GM19099 (cell line): ENCODE measurements around the gene SLC16A10.

Experiments
- POLR2A ChIP-seq: IDR thresholded peaks from 3 replicates; pipeline ENCODE4 v1.6.1; 2011; ENCODE audit warnings: low read depth; ENCODE audit not compliant: insufficient read length; ENCODE audit errors: extremely low read depth

SLC16A10 gene

DNA sequence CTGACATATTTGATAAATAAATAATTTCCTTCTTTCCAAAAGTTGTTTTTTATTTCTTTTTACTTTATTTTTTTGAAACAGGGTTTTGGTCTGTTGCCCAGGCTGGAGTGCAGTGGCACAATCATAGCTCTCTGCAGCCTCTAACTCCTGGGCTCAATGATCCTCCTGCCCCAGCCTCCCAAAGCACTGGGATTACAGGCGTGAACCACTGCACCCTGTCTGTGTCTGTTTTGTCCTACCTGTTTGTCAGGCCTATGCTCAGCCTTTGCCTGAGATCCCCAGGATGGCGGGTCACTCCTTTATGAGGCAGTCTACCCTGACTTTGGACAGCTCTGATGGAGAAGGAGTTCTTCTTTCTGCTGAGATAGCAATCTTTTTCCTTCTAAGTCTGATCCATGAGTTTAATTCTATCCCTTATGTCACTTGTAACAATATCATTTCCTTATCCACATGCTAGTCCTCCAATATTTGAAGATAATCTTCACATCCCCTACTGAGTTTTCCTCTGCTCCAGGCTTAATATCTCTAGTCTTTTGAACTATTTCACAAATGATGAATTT, 14.4 kb upstream of the SLC16A10 start:
- no peak for TF ChIP-seq POLR2A

DNA sequence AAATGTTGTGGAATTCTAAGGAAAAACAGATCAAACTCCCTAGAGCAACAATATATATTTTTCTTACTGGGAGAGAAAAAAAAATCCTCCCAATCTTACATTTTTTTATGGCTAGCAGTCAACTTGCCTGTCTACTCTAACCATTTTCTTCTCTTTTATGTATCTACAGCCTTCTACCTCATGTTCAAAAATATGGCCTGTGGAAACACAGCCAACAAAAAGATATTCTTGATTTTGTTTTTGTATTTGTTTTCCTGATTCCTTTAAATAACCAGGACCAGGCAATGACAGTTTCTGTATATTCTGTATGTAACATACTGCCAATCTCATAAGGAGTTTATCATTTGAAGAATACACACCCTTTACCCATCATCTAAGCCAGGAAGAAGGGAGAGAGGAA, 13.0 kb upstream of the SLC16A10 start:
- TF ChIP-seq POLR2A, result no peak

DNA sequence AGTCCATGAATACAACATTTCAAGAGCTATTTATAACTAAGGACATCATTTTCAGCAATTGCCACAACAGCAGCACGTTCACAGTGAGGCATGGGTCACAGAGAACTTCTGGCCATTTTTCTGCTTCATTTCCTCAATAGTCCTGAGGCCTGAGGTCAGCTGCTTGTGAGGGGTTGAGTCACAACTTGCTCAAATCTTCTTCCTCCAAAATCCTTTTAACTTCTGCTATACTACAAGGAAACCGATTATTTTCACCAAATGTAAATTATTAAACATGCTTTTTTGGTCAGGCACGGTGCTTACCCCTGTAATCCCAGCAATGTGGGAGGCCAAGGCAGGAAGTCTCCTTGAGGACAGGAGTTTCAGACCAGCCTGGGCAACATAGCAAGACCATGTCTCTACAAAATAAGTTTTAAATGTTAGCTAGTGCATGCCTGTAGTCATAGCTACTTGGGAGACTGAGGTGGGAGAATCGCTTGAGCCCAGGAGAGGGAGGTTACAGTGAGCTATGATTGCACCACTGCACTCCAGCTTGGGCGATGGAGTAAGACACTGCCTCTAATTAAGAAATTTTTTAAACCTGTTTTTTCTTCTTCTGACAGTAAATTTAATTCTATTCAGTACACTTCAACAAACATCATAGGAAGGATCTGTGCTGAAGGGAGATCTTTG, 11.1 kb upstream of the SLC16A10 start:
- TF ChIP-seq POLR2A, result no peak

DNA sequence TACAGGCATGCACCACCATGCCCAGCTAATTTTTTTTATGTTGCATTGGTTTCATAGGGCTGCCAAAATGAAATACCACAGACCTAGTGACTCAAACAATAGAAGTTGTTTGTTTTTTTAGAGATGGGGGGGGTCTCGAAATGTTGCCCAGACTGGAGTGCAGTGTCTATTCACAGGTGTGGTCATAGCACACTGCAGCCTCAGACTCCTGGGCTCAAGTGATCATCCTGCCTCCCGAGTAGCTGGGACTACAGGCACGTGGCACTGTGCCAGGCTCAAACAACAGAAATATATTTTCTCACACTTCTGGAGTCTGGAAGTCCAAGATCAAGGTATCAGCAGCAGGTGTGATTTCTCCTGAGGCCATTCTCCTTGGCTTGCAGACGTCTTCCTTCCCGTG, 6.6 kb upstream of the SLC16A10 start:
- no peak for TF ChIP-seq POLR2A

DNA sequence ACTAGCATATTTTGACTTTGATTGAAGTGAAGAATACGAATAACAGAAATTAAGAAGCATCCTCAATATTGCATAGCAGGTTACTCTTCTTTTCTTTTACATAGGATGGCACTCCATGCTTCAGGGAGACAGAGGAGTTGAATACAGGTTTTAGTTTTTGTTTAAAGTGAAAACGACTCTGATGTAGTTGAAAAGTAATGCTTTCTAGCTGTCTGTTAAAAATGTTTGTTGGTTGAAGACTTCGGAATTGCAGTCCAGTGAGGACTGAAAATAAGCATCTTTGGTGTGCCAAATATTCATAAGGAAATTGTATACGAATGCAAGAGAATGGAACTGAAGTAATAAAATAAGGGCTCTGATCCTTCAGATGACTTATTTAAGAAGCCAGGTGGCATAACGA, 618 bp upstream of the SLC16A10 start:
- TF ChIP-seq POLR2A, result no peak

DNA sequence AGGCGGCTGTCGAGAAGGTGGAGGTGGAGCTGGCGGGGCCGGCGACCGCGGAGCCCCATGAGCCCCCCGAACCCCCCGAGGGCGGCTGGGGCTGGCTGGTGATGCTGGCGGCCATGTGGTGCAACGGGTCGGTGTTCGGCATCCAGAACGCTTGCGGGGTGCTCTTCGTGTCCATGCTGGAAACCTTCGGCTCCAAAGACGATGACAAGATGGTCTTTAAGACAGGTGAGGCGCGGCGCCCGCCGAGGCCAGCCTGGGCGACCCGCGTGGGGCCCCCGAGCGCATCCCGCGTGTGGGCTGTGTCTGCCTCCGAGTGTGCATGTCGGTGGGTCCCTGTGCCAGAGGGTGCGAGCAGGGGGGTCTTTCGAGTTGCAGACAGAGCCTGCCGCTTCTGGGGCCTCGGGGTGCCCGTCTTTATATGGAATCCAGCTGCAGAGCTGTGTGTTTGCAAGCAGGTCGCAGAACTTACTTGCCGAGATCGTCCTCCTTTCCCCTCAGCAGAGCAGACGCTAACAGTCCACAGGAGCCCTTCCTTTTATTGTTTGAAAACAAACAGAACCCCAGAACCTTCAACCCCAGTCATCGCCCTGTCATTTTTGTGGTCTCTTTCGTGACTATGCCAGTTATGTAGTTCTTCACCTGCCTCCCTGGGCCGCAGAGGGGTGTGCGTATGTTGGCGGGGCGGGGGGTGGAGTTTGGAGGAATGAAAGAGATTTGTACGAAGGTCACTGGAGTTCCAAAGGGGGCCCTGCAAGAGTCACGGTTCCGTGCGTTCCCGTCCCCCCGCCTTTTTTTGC, 766 bp downstream of the SLC16A10 start:
- no peak for TF ChIP-seq POLR2A

DNA sequence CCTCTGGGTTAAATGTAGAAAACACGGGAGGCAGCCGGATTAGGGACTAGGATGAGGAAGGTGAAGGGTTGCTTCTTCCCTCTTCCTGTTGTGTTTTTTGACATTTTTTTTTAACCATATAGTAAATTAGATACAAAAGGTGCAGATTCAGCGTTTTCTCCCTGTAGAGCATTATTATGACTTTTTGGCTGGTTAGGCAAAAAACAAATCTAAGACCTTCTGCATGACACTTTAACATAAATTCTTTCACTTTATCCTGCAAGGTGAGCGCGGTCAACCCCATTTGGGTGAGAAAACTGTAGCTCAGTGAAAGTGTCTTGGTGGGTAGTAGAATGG, 1.3 kb downstream of the SLC16A10 start:
- TF ChIP-seq POLR2A, result no peak

DNA sequence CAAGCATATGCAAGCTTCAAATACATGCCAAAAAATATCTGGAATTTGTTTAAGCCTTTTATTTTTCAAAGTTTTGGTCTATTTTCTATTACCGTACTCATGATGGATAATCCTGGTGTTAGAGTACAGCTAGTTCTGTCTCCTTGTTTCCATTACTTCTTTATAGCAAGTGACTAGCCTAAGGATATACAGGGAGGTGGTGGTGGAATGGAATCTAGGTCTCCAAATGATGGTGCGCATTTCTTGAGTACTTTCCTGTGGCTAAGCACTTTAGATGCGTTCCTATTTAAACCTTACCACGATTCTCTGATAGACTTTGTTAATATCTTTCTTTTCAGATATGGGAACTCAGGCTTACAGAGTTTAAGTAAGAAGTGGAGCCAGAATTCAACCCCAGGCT, 3.5 kb downstream of the SLC16A10 start:
- no peak for TF ChIP-seq POLR2A

DNA sequence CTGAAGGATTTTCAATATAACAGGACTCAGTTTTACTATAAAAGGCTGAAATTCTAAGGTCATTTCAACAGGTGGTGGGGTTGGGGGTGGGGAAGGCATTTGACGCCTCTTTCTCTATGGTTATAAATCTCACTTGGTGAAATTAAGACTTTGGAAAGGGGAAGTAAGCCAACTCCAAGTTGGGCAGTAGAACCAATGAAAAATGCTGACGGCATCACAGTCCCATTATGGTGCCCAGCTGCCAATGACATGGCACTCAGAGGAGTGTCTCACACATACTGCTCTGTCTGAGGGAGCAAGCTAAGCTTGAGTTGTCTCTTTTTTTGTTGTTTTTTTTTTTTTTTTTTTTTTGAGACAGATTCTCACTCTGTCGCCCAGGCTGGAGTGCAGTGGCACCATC, 4.7 kb downstream of the SLC16A10 start:
- no peak for TF ChIP-seq POLR2A

DNA sequence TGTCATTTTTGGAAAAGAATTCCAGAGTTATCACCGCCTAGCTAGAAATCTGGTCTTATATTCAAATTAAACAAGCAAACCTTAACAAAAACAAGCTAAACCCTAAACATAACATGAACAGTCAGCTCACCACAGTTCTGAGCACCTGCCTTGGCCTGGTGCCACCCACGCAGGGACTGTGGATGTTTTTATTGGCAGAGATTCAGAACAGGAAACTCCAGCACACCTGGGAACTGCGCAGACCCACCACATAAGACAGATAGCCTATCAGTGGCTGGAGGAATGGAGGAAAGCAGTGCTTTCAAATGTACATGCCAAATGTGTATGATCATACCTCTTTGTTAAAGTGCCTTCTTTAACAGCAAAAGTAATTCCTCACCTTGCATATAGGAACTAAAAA, 8.9 kb downstream of the SLC16A10 start:
- no peak for TF ChIP-seq POLR2A

DNA sequence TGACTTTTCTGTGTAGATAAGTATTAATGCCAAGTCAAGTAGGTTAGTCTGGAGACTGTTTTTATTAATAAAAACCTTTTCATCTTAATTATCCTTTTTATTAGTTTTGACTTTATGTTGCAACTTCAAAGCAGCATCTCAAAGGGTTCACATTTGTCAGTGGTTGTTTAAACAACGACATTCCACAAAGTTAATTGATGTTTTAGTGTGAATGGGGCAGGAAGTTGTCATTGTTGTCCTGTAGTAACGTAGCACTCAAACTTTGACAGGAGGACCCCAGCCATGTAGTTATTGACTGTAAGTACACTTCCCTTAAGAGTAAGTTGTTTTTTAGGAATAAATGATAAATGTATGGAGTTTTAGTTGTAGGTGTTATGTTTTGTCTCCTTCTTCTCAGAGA, 11.3 kb downstream of the SLC16A10 start:
- TF ChIP-seq POLR2A, result no peak

DNA sequence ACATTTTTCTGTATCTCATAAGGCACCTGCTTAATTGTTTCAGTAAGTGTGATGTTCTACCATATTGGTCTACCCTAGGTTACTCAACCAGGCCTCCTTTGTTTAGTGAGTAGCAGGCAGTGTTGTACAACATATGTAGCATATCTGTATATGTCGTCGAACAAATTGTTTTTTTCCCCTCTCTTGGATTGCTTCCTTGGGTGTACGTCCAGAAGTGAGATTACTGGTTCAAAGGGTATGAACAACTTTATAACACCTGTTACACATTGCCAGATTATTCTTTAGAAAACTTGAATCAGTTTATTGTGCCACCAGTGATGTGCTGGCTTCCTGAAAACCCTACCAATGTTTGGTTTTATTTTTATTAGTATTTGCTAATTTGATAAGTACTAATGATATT, 14.7 kb downstream of the SLC16A10 start:
- TF ChIP-seq POLR2A, result no peak

DNA sequence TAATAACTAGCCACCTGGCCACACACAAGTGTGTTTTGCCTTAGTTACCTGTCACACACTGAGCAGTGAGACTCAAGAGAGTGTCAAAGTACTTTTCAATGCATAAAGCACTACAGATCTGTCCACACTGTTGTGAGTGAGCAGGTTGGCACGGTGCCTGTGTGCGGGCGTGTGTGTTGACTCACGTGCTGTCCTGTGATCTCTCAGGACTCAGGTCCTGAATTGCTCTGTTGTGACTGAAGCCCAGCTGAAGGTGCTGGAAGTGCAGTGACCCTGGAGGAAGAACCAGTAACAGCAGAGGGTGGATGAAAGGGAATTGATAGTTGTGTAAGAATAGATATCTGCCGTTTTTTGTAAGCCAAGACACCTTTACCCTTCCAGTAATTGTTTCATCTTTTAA, 18.3 kb downstream of the SLC16A10 start:
- no peak for TF ChIP-seq POLR2A

DNA sequence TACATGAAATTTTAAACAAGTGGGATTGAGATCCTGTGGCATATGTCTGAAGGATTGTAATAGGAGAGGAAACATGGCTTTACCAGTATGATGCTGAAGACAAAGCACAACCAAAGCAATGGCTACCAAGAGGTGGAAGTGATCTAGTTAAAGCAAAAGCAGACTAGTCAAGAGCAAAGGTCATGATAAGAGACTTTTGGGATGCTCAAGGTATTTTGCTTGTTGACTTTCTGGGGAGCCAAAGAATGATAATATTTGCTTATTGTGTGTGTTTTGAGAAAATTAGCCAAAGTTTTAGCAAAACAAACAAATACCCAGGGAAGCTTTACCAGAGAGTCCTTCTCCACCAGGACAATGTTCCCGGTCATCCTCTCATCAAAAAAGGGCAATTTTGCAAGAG, 20.3 kb downstream of the SLC16A10 start:
- no peak for TF ChIP-seq POLR2A

DNA sequence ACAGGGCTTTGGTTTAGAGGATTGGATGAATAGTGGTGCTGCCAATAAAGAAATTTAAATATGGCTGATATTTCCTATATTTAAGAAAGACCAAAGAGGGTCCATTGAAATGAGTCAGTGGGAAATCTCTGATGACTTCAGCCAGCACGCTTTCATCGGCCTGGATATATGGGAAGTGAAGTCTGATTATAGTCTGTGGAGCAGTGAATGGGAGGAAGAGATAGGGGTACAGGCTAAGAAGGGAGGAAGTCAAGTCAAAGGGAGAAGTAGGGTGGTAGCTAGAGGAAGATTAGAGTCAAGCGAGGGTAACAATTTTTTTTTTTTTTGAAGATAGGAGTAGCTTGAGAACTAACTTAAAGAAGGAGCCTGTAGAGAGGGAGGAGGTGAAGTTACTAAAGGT, 22.7 kb downstream of the SLC16A10 start:
- no peak for TF ChIP-seq POLR2A

DNA sequence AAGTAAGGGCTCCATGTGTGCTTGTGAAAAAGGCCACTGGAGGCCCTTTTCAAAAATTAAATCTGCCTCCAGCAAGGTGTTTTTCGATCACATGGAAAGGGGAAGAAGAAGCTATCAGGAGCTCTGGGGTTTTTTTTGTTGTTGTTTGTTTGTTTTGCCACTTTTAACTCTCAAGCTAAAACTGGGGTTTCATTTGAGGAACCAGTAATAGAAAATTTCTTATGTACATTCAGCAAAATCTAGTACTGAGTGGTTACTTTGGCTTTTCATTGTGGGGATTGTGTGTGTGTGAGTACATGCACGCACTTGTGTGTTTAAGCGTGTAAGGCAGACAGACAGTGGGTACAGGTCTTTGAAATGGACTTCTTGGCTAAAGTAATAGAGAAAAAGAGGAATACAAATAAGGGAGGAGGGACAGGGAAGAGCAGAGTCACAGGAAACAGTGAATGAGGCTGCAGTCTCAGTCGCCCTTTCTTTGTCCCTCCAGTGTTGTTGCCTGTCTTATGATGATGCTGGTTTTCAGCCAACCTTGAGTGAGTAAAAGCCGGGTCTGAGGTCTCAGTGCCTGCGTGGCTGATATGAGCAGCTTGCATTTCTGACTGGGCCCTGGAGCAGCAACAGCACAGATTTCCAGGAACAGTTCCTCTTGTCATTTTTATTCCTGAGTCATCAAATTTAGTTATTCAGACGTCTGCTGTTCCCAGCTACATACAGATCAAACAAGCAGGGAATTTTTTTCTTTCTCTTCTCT, 26.2 kb downstream of the SLC16A10 start:
- TF ChIP-seq POLR2A, result no peak
